SU-DHL-6 (cell line): ENCODE measurements around the gene TRAPPC2B.
A peak's percentile ranks its signal among the peaks of the same experiment; 100 is the strongest.

ENCODE experiments used
- H2AFZ ChIP-seq: fragments of 200-600 bp; sonication (generic); 2 replicates; pipeline ENCODE4 v1.6.1; 2014; ENCODE audit warnings: low read depth, mild to moderate bottlenecking, moderate library complexity, mixed read lengths, antibody characterized with exemption, low read length; ENCODE audit not compliant: severe bottlenecking
- H3F3A ChIP-seq: fragments of 200-600 bp; shearing (Covaris generic); 2 replicates; pipeline ENCODE4 v1.6.0; 2016; ENCODE audit warnings: antibody characterized with exemption, mild to moderate bottlenecking; ENCODE audit not compliant: insufficient read depth
- H3K27ac ChIP-seq: fragments of 200-600 bp; sonication (generic); 2 replicates; pipeline ENCODE4 v1.5.1; 2016; ENCODE audit warnings: low read depth, mild to moderate bottlenecking, low read length, moderate library complexity, mixed read lengths
- H3K27me3 ChIP-seq: fragments of 200-600 bp; sonication (generic), shearing (Covaris generic); 2 replicates; pipeline ENCODE4 v1.6.0; 2014; ENCODE audit warnings: mild to moderate bottlenecking, low read length
- H3K36me3 ChIP-seq: fragments of 200-600 bp; sonication (generic); 2 replicates; pipeline ENCODE4 v1.6.1; 2014; ENCODE audit warnings: mild to moderate bottlenecking, low read length, mixed read lengths
- H3K4me2 ChIP-seq: fragments of 300-600, 200-600 bp; shearing (Covaris generic), sonication (generic); 2 replicates; pipeline ENCODE4 v1.6.0; 2014; ENCODE audit warnings: low read length, low read depth, mild to moderate bottlenecking; ENCODE audit not compliant: poor library complexity, severe bottlenecking
- H3K4me3 ChIP-seq: fragments of 200-600 bp; sonication (generic); 2 replicates; pipeline ENCODE4 v1.5.1; 2014; ENCODE audit warnings: antibody characterized with exemption, low read length, mild to moderate bottlenecking, mixed read lengths; ENCODE audit not compliant: insufficient read depth, poor library complexity, severe bottlenecking
- H3K79me2 ChIP-seq: fragments of 200-600 bp; sonication (generic); 2 replicates; pipeline ENCODE4 v1.6.1; 2014; ENCODE audit warnings: mild to moderate bottlenecking, low read length, moderate library complexity; ENCODE audit not compliant: insufficient read depth
- H3K9ac ChIP-seq: fragments of 200-600 bp; sonication (generic); 2 replicates; pipeline ENCODE4 v1.7.0; 2014; ENCODE audit warnings: mild to moderate bottlenecking, low read length
- H3K9me2 ChIP-seq: fragments of 200-600 bp; sonication (generic); replicated peaks from 2 replicates; pipeline ENCODE4 v1.6.1; 2014; ENCODE audit warnings: low read length; ENCODE audit not compliant: insufficient read depth
- H3K9me3 ChIP-seq: fragments of 200-600 bp; sonication (generic); 2 replicates; pipeline ENCODE4 v1.6.1; 2014; ENCODE audit warnings: low read length, mixed read lengths; ENCODE audit not compliant: insufficient read depth
- H4K20me1 ChIP-seq: fragments of 200-600 bp; sonication (generic); 2 replicates; pipeline ENCODE4 v1.6.1; 2014; ENCODE audit warnings: low read depth, mild to moderate bottlenecking, antibody characterized with exemption, low read length, moderate library complexity, mixed read lengths
- CTCF ChIP-seq: fragments of 200-600 bp; sonication (generic); IDR thresholded peaks from one replicate; pipeline ENCODE4 v1.5.1; 2017; ENCODE audit warnings: antibody characterized with exemption, mild to moderate bottlenecking, low read length, moderate library complexity; ENCODE audit not compliant: insufficient read depth, poor library complexity, severe bottlenecking
- EZH2phosphoT487 ChIP-seq: fragments of 200-600 bp; sonication (generic), shearing (Covaris generic); conservative IDR thresholded peaks from 2 replicates; pipeline ENCODE4 v1.6.1; 2018; ENCODE audit warnings: mild to moderate bottlenecking, antibody characterized with exemption, low read length, moderate library complexity, mixed read lengths

Gene TRAPPC2B

DNA sequence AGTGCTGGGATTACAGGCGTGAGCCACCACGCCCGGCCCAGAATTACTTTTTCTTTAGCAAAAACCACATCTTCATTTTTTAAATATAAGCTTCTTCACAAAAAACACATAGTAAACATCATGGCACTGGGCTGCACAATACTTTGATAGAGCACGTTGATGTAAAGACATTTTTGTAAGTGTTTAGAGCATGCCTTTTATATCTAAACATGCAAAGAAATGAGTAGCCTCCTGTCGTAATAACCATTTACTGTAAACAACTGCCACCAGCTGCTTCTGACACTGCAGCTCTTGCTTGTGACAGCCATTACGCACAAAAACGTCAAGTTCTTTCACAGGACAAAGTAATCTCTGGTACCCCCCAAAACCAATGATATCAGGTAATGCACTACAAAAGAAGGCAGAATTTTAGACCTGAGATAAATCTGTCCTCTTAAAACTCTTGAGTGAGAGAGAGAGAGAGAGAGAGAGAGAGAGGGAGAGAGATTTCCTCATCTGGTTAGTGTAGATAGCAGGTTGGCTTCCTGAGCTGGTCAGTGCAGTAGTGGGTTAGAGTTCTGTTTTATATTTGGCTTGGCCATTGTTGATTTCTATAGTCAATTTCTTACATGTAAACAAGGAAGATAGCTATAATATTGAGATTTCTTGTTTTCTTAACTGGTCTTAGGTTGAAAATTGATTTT is 19.6 kb downstream of the TRAPPC2B start:
- H3K9me3 ChIP-seq = peaks cover 2% of the 10 kb centered on the region; the same call in 1 of the 2 replicates
- no peaks in the 10 kb centered on the region for H3F3A ChIP-seq
- no peak overlapping the region for H3K4me3 ChIP-seq
- H3K27me3 ChIP-seq = no peaks in the 10 kb centered on the region
- TF ChIP-seq CTCF = no peak
- TF ChIP-seq EZH2phosphoT487 = no peak
- H3K27ac ChIP-seq = no peak overlapping the region
- H3K9ac ChIP-seq = no peak overlapping the region
- H3K4me2 ChIP-seq = no peak overlapping the region
- no peaks in the 10 kb centered on the region for H3K9me2 ChIP-seq
- H3K36me3 ChIP-seq = peaks cover 6% of the 10 kb centered on the region
- H2AFZ ChIP-seq = no peak overlapping the region
- no peaks in the 10 kb centered on the region for H4K20me1 ChIP-seq
- H3K79me2 ChIP-seq = no peaks in the 10 kb centered on the region

- Histone ChIP-seq H3K9me2 (no peaks in the 10 kb centered on the region), H3K79me2 (peaks cover 41% of the 10 kb centered on the region), H3K27me3 (no peaks in the 10 kb centered on the region), H3K4me3 (peak overlapping the region; percentile 72), H4K20me1 (no peaks in the 10 kb centered on the region), H3K4me2 (peak overlapping the region; percentile 87), H3F3A (no peaks in the 10 kb centered on the region), H3K36me3 (no peaks in the 10 kb centered on the region; the same call in 1 of the 2 replicates), H3K9me3 (no peaks in the 10 kb centered on the region), H3K9ac (peak overlapping the region; percentile 78), H3K27ac (peak overlapping the region; percentile 53), H2AFZ (peak overlapping the region; percentile 95)
- TF ChIP-seq CTCF = no peak
- no peak for TF ChIP-seq EZH2phosphoT487
These were observed 25.9 kb downstream of the TRAPPC2B start for GRCh38 chr19:57389194-57389729.

- Histone ChIP-seq H4K20me1 (no peaks in the 10 kb centered on the region), H3K36me3 (no peaks in the 10 kb centered on the region; the same call in 1 of the 2 replicates), H3K9me2 (no peaks in the 10 kb centered on the region), H3K27ac (peak within 1 kb of the TSS; percentile 53), H2AFZ (peak within 1 kb of the TSS; percentile 95), H3K4me3 (peak within 1 kb of the TSS; percentile 72), H3K27me3 (no peaks in the 10 kb centered on the region), H3F3A (no peaks in the 10 kb centered on the region), H3K79me2 (peaks cover 45% of the 10 kb centered on the region), H3K9me3 (no peaks in the 10 kb centered on the region), H3K4me2 (peak within 1 kb of the TSS; percentile 87), H3K9ac (peak within 1 kb of the TSS; percentile 78)
- TF ChIP-seq CTCF (no peak), EZH2phosphoT487 (no peak)
These were observed 26.6 kb downstream of the TRAPPC2B start, which contains the start of gene ZNF548 for GRCh38 chr19:57389730-57390598. Gene ZNF548 (plus strand): TSS chr19:57389854. CDS start chr19:57390100, 246 bp downstream.
